Cerebellar cortex (tissue), 1 donor: Measurements from ENCODE around the gene RSPO1.

Experiments
- DNase-seq: peaks from one replicate; pipeline ENCODE4 v3.0.0-alpha.2; 2015; ENCODE audit warnings: low spot score

The RSPO1 gene

DNA sequence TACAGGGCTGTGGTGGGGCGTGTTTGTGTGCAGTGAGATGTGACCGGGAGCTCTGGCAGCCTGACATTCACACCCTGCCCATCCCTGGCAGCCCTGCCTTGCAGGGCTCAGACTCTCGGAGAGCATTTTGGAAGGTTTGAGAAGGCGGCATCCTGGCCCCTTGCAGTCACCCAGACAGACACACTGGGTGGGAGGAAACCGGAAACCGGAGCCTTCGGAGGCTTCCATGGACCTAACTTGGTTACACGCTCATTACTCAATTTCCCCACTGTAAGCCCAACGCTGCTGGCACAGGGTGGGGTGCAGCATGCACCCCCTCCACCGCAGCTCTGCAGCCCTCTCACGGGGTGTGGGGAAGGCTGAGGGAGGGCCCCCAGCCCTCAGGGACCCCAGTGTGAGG is 22.2 kb upstream of the RSPO1 start:
- DNase-seq = no peak

GRCh38 chr1:37656026-37656425 is 21.3 kb upstream of the RSPO1 start:
- DNase-seq = no peak

GRCh38 chr1:37655274-37655673 is 20.6 kb upstream of the RSPO1 start:
- no peak for DNase-seq

- DNase-seq = no peak
These were observed 19.2 kb upstream of the RSPO1 start for GRCh38 chr1:37653906-37654305.

GRCh38 chr1:37652976-37653375 is 18.3 kb upstream of the RSPO1 start:
- no peak for DNase-seq

DNA sequence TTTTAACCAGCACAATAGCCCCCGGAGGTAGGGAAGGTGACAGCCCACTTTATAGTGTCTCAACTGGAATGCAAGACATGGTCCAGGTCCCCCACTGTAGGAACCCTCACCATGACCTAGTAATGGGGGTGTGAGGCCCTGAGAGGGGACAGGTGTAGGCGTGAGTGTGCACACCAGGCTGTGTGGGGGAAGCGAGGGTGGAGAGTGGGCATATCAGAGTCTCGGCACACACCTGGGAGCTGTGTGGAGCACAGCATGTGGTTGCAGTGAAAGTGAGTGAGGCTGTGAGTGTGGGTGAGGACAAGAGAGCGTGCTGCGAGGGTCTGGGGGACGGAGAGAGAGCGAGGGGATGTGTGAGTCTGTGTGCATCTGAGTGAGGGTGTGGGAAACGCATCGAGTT is 17.1 kb upstream of the RSPO1 start:
- DNase-seq = no peak

GRCh38 chr1:37650721-37651120 is 16.0 kb upstream of the RSPO1 start:
- DNase-seq = no peak

DNA sequence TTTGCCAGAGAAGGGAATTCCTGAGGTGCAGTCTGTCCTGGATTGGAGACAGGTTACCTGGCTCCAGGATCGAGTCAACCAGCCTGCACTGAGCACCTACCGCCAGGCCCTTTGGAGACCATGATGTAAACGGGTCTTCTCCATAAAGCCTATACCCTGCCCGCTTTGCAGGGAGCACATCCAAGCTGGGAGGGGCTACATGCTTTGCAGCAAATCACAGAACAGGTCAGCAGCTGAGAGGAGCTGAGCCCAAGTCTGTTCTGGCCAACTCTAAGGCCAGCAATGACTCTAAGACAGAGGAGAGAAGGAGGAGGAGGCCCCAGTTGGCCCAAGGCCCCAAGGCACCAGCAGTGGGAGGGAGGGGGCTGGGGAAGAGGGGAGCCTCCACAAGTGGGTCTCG is 15.5 kb upstream of the RSPO1 start:
- DNase-seq = no peak

- no peak for DNase-seq
These were observed 12.6 kb upstream of the RSPO1 start for GRCh38 chr1:37647281-37647680.

DNA sequence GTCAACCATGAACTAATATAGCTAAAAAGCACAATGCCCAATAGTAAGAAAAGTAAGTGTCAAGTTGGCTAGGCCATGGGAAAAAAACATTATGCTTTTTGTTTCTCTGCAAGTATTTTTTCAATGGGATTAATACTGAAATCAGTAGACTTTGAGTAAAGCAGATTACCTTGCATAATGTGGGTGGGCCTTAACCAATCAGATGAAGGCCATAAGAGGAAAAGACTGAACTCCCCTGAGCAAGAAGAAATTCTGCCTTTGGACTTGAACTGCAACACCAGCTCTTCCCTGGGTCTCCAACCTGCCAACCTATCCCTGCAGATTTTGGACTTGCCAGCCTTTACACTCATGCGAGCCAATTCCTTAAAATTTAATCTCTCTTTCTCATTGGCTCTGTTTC is 6.4 kb upstream of the RSPO1 start:
- DNase-seq = no peak

- no peak for DNase-seq
These were observed 1.7 kb upstream of the RSPO1 start for GRCh38 chr1:37636435-37636834.

DNA sequence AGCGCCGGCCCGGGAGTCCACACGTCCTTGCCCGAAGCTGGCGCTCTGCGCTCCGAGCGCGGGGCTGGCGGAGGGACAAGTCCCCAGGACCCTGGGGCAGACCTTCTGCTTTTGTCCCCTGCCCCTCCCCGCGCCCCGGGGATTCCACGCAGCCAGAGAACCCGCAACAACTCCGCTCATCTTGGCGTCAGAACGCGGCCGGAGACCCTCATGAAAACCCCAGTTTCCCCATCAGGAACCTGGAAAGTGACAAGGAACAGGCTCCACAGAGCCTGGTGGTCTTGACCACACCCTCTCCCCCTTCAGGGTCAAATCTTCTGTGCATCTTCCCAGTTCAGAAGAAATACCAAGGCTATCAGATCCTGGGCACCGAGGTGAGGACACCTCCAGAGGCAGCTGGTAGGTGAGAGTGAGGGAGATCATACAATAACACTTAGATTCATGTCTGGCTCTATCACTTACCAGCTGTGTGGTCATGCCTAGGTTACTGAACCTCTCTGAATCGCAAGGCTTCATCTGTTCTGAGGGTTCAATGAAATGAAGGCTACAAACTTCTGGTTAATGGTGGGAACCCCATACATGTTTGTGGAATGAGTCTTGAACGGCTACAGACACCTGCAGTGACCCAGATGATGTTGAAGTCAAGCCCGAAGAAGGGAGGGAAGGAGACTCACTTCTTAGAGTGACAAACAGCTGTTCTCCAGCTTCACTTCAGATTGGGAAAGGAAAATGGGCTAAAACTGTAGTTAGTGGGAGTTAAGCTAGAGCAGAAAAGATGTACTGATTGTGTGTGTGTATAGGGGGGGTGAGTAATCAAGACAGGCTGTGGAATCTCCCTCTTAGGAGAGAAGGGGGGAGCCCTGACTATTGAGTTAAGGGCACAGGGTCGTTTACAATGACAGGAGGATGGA is 555 bp upstream of the RSPO1 start:
- DNase-seq = no peak

GRCh38 chr1:37633938-37634243 is 801 bp downstream of the RSPO1 start:
- no peak for DNase-seq

DNA sequence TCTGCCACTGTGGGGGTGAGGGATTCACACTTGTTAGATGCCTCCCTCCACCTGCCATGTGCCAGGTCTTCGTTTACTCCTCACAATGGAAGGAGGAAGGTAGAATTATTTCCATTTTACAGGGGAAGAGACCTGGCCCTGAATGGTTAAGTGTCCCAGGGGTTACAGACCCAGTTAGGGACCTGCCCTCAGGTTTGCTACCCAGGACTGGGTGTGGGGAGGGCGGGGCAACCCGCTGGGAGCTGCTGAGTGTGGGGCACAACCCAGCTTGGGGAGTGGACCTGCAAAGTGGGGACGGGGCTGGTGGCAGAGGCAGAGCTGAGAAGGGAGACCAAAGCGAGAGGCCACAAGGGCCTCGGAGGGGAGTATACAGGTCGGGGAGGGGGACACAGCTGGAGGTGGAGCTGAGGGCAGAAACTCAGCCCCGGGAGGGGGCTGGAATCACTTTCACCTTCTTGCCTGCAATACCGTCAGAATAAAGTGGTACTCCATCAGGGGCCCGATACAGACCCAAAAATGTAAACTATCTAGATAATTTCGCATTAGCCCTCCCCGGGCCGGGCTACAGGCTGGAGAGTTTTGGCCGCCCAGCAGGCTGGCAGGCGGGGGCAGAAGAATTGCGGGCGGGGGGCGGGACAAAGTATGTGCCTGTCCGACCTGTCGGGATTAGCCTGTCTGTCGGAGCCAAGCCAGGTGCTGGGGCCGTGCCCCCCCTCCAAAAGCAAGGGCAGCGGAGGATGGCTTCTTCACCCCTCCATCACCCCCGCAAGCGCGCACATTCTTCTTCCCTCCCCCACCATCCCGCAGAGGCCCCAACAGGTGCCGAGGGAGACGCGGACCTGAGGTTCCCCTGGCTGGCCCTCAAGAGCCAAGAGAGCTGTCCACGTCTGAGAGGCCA is 1.4 kb downstream of the RSPO1 start:
- no peak for DNase-seq

- DNase-seq = no peak
These were observed 3.7 kb downstream of the RSPO1 start for GRCh38 chr1:37631036-37631435.

- DNase-seq = no peak
These were observed 4.2 kb downstream of the RSPO1 start for GRCh38 chr1:37630426-37631028.

DNA sequence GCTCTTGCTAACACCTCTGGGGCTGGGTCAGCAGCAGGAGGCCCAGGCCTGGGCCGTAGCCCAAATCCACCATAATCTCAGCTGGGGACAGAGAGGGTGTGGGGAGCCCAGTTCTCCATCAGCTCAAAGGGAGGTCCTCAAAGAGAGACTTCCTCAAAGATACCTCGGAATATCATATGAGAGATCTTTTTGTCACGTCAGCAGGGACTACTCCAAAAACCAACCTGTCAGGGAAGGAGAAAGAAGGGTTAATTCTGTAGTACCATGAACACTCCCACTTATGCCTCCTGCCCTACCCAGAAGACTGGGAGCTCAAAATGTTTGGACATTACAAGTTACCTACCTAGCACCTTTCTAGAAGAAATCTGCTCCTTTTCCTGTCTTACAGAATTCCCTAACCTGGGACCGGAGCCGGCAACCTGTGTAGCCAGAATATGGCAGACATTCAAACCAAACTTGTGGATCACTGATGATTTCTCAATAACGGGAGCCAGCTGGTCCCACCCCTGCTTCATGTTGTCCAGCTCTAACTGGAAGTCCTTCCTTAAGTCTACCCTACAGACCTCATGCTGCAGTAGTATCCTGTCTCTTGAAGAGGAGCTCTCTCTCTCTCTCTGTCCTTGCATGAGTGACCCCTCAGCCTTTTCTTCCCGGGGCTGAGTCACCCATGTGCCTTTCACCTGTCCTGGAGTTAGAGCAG is 4.8 kb downstream of the RSPO1 start:
- DNase-seq = no peak

DNA sequence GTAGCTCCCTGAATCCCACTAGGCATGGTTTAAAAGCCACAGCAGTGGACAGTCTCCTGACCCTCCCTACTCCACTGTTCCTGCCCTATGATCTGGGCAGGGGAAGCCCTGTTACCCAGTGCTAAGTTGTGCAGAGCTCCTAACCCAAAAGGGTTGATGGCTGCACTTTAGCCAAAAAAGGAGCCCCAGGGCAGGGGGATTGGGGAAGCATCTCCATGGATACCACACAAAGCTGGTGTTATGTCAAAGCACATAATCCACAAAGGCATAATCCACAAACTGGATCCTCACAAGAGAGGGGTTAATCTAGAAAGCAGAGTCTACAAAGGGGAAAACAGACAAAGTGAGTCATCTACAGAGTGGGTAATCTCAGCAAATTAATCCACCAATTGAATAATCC is 5.7 kb downstream of the RSPO1 start:
- DNase-seq = no peak

- no peak for DNase-seq
These were observed 6.6 kb downstream of the RSPO1 start for GRCh38 chr1:37628026-37628556.

DNA sequence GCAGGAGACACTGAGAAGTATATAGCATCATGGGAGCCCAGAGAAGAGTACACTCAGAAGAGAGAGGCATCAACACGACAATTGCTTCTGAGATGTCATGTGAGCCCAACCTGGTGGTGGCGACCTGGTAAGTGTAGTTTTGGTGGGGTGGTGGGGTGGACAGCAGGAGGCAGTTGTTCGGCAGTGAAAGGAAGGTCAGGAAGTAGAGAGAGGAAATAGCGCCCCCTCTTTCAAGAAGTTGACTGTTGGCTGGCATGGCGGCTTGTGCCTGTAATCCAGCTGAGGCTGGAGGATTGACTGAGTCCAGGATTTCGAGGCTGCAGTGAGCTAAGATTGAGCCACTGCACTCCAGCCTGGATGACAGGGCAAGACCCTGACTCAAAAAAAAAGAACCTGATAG is 12.6 kb downstream of the RSPO1 start:
- no peak for DNase-seq

DNA sequence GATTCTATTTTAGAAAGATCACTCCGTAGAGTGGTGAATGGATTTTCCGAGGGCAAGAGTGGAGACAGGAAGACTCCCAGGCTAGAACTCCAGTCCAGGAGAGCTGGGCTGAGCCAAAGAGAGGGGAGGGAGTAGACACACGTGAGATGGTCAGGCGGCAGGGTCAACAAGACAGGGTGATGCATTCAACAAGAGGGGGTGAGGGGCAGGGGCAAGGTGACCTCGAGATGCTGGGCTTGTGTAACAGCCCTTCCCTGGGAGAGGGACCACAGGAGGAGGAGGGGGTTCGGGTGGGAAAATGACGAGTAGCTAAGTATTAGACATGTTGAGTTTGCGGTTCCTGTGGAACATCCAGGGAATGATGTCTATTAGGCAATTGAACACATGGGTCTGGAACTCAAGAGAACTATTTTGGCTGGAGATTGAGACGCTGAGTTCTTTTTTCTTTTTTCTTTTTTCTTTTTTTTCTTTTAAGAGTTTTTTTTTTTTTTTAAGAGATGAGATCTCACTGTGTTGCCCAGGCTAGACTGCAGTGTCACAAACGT is 13.3 kb downstream of the RSPO1 start:
- DNase-seq = no peak

DNA sequence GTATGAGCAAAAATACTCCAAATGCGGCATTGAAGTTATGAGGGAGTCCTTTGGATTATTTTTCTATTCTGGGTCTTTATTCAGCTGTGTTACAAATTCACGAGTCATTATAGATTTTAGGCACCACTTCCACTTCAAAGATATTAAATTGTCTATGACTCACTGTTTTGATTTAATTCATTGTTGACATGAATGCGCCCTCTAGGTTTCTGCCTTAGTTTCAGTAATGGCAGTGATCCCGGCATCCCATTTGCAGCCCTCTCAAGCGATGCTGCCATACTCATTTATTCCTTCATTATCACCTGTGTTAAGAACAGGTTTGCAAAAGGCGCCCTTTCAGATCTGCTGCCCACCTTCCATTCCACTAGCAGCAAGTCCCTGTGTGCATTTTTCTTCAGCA is 14.0 kb downstream of the RSPO1 start:
- no peak for DNase-seq
